H1 (cell line): Measurements from ENCODE around the gene ASB11. TPM values are rescaled to one million over a fixed set of nuclear protein-coding genes. Genes with fewer than 3 reads are reported as not detected.

ENCODE experiments used
- SP4 ChIP-seq: IDR thresholded peaks from 2 replicates; pipeline ENCODE4 v1.6.1; 2012; ENCODE audit warnings: low read length, inconsistent platforms
- TEAD4 ChIP-seq: IDR thresholded peaks from 2 replicates; pipeline ENCODE4 v1.6.1; 2012; ENCODE audit warnings: low read depth, low read length, inconsistent platforms, mixed read lengths
- polyA plus RNA-seq, 7 experiments: library from polyadenylated mRNA; depleted of rRNA in 3 of 7; stranded (reverse) in 5 of 7; unstranded in 2 of 7; fragments of >200 nt in 5 of 7; fragments of 200-250 nt in 2 of 7; gene quantifications; 1 replicate in 5 of 7; 2 replicates in 1 of 7; 4 replicates in 1 of 7; pipeline versions ENCODE4 v1.2.1 to v1.2.3, GENCODE V29; 2011 to 2013; ENCODE audit warnings: missing spikeins in 2 of 7, mixed read lengths in 2 of 7
- total RNA-seq: library from RNA; stranded (reverse); fragmentation: NEBNext Ultra II Directional; extraction: Animal tissue kit (Norgen Biotek cat#: 25700); gene quantifications from 2 replicates; pipeline ENCODE4 v1.2.1, GENCODE V29; 2021

ASB11 gene
- total and polyA plus RNA-seq, 2 of the 8 experiments (the other 6 are each of a cell fraction or from before 2014, with no cell fraction given) = not detected

DNA sequence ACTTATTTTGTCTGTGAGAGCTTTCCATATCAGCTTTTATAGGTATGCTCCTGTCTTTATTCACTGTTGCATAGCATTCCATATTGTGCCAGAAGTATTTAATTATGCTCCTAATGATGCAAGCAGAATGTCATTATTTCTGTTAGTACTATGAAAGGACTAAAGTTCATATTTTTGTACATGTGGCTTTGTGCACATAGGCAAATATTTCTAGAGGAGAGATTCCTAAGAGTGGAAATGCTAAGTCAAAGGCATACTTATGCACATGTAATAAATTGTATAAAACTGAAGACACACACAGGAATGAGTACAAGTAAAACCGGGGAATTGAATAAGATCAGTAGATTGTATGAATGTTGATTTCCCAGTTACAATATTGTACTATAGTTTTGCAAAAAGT, 43.7 kb downstream of the ASB11 start (continued):
- TF ChIP-seq TEAD4 (no peak), SP4 (no peak)
